ENCODE measurements around the gene CDIPT.

Gene CDIPT

DNA sequence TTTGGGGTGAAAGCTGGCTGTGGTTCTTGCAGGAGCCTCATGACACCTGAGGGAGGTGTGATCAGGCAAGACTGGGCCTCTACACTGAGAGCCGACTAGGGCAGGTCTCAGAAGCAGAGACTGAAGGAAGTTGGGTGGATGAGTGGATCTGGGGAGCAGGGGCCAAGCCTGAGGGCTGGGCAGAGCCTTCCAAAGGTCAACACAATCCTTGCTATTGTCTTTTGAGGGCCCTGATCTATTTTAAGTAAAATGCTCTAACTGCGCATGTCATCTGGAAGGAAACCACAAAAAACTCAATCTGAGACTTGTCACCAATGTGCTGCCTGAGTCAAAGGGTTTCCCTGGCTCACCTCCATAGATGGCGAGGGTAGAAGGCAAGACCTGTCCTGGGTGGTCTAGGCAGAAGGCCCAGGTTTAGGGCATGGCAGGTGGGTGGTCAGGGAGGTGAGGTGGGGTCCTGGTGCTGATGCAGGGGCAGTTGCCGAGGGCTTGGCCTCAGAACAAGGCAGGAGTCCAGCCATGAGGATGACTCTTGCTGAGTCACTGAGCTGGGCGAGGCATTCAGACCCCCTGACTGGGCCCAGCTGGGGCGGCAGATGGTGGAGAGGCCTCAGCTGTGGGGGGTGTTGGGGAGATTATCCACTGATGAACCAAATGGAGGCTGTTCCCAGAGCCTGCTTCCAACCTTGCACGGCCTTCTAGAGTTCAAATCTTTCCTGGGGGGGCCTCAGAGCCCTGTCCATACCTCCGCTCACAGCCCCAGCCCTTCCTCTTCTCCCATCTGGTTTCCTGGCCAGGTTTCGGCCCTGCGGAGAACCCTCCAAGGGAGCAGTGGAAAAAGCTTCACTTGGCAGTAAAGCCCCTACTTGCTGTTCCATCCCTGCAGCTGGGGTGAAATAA lies 37.6 kb downstream of the CDIPT start:
- peak; percentile 29 to 43 for DNase-seq

DNA sequence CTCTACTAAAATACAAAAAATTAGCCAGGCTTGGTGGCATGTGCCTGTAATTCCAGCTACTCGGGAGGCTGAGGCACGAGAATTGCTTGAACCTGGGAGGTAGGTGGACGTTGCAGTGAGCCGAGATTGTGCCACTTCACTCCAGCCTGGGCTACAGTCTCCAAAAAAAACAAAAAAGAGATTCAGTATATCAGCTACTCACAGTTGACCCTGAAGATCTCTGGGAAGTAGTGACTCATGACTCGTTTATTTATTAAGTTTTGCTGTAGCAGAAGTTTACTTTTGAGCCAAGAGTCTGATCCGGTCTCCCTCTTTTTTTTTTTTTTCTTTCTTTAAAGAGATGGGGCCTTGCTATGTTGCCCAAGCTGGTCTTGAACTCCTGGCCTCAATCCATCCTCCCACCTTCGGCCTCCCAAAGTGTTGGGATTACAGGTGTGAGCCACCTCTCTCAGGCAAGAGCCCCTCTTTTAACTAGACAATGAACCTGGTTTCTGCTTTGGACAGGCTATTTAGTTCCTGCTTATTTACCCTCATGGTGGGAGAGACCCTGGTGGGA lies 38.4 kb downstream of the CDIPT start:
- DNase-seq = no peak

DNA sequence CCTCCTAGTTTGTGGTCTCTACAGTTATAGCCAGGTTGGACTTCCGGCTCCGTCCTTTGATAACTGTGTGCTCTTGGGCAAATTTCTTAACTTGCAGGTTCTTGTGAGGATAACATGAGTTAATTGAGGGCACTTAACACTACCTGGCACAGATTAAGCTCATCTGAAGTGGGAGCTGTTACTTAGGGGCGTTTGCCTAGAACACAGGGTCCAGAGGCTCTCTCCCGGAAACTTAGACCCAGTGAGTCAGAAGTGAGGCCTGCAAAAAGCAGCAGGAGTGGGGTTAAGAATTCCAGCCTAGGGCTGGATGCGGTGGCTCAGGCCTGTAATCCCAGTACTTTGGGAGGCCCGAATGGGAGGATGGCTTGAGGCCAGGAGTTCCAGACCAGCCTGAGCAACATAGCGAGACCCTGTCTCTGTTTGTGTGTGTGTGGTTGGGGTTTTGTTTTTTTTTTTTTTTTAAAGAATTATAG lies 41.3 kb downstream of the CDIPT start:
- DNase-seq = no peak

DNA sequence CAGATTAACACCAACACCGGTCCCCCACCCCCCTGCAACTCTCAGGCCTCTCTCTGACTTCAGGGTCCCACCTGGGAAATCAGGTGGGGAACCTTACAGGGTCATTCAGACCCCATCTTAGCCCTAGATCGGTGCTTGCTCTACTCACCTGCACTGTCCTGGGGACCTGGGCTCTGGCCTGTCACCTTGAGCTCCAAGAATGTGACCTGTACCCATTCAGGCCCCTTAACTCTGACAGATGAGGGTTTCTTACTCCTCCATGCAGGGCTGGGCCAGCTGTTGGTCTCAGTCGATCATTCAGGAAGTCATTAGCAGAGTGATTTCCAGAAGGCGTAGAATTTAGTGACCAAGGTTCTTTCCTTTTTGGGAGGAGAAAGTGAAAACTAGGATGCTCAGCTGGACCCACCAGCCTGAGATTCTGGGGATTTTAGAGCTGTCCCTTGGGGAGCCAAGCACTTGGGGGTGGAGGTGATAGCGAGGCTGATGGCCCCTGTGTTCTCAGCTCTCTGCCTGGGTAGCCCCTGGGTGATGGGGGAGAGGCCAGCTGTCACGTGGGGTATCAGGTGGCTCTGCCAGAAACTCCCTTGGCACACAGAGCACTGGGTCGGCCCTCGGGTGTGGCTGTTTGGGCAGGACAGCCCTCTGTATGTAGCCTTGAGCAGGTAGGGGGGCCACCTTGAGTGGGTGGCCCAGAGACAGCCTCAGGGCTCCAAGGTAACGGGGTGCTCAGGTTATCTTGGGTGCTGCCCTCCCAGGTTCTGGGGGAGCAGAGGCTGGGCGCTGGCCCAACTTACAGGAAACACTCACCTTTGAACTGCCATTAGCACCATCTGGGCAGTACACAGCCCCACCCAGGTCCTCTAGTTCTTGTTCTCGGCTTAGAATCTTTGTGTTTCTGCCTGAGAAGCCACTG lies 42.0 kb downstream of the CDIPT start:
- DNase-seq = no peak

DNA sequence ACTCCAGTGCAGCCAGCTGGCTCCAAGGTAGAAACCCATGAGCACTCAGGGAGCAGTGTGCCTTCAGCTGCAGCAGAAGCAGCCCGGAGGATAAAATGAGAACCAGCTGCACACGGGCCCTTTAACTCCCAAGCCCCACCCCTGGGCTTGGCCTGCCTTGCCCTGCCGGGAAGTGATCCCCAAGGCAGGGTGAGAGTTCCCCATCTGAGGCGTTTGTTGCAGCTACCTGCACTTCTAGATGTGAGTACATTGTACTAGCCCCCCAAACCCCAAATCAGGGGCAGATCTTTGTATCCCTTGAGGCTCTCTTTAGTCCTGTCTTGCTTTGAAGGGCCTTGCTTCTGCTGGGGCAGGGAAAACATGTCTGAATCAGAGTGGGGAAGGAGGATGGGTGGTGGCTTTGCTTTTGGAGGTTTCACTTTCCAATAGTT lies 42.7 kb downstream of the CDIPT start, which contains the start of gene MVP:
TSS of gene MVP (plus strand) at position 192 of the 431 bp plus-strand sequence. CDS start 10,088 bp downstream, outside the sequence.
- peak; percentile 38 to 46 for DNase-seq

DNA sequence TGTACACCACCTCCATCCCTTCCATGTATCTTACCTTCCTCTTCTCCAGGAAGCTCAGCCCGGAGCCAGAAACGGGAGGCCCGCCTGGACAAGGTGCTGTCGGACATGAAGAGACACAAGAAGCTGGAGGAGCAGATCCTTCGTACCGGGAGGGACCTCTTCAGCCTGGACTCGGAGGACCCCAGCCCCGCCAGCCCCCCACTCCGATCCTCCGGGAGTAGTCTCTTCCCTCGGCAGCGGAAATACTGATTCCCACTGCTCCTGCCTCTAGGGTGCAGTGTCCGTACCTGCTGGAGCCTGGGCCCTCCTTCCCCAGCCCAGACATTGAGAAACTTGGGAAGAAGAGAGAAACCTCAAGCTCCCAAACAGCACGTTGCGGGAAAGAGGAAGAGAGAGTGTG lies 43.5 kb downstream of the CDIPT start:
- DNase-seq = no peak

DNA sequence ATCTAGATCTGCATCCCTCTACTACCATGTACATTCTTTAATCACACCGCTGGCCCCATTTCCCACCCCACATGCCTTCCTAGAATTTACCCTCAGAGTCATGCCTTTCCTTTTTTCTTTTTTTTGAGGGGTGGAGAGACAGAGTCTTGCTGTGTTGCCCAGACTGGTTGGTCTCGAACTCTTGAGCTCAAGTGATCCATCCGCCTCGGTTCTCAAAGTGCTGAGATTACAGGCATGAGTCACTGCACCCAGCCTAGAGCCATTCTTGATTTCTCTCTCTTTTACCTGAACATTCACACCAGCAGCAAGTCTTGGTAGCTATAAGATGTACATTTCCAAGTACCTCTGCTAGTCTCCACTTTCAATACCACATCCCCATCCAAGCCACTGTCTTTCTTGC lies 44.9 kb downstream of the CDIPT start:
- no peak for DNase-seq

DNA sequence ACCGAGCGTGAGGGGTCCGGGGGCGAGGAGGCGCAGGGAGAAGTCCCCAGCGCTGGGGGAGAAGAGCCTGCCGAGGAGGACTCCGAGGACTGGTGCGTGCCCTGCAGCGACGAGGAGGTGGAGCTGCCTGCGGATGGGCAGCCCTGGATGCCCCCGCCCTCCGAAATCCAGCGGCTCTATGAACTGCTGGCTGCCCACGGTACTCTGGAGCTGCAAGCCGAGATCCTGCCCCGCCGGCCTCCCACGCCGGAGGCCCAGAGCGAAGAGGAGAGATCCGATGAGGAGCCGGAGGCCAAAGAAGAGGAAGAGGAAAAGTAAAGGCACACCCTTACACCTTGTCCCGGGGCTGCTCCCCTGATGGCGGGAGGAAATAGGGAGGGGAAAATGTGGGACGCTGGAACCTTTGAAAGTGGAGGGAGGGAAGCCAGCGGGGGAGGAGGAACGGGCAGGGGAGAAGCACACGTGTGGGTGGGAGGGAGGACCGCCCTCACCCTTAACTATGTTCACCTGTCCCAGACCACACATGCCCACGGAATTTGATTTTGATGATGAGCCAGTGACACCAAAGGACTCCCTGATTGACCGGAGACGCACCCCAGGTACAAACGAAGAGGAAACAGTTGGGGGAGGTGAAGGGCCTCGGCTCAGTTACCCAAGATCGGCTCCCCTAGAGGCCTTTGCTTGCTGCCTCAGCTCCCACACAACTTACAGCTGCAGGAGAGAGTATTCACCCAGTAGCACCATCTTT lies 46.2 kb downstream of the CDIPT start:
- peak in 1 of 2 donors; percentile 59 for DNase-seq

DNA sequence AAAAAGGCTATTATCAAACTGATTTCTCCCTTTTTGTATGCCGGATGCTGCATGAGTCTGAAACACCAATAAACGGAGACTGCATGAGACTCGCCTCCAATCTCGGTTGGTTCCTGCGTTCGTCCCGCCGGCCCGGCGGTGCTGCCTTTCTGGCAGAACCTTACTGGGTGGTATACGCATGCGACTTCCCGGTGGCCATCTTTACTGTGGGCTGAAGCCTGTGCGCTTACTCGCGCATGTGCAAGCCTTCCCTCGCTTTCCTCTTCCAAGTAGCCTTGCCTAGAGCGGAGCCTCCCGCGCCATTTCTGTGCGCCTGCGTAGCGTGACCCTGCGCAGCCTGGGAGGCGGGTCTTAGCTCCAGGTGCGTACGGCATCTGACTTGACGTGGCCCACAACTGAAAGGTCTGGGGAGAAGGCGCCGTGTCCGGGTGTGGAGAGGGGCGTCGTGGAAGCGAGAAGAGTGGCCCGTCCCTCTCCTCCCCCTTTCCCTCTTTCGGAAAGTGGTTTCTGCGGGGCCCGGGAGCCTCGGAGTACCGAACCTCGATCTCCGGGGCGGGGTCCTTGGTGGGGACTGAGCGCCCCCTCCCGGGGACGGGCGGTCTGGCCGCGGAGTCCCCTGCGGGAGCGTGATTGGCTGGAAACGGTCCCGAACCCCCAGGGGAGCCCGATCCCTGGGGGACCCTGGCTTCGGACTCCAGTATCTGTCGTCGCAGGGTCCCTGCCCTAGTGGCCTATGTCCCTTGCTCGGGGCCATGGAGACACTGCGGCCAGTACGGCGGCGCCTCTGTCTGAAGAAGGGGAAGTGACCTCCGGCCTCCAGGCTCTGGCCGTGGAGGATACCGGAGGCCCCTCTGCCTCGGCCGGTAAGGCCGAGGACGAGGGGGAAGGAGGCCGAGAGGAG lies 47.0 kb downstream of the CDIPT start, which contains the start of gene PAGR1:
TSS of gene PAGR1 (plus strand) at position 360 of the 901 bp plus-strand sequence. CDS start at position 734, 374 bp downstream.
- peak; percentile 96 to 97 for DNase-seq

DNA sequence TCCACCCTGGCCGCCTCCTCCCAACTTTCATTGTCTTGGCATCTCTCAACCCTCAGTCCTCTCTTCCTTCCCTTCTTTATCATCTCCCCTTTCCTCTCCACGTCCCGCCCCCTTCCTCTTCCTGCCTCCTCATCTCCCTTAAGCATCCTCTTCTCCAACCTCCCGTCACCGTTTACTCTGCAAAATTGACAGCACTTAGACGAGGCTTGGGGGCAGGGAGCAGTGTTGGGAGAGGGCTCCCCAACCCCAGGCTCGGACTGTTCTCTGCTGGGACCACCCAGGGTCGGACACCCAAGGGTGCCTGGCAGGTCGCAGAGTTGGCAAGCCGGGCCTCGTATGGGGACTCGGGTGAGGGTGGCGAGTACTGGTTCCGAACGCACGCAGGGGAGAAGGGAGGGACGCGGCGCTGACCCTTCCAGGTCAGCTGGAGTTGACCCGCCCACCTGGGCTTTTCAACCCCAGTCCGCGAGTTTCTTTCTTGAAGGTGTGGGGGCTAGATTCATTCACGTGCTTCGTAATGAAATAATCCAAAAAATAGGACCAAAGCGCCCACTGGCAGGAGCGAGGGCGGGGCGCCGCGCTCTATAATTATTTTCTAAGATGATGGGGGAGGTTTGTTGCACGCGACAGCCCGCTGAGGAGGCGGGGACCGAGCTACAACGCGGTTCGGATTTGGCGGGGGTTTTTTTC lies 47.8 kb downstream of the CDIPT start:
- DNase-seq = no peak

DNA sequence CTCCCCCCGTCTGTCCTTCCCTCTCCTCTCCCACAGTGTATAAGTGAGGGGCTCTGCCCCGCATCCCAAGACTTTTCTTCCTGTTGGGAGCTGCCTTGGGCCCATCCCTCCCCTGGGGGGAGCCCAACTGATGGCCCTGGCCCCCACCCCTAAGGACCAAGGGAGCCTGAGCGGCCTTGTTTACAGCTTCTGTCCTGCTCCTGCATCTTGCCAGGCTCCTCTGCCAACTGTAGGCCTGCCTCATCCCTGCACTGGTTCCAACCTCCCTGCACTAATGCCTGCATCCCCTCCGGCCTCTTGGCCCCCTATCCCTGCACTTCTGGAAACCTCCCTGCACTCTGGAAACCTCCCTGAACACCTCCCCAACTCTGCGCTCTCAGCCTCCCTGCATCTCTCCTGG lies 48.4 kb downstream of the CDIPT start:
- no peak for DNase-seq

DNA sequence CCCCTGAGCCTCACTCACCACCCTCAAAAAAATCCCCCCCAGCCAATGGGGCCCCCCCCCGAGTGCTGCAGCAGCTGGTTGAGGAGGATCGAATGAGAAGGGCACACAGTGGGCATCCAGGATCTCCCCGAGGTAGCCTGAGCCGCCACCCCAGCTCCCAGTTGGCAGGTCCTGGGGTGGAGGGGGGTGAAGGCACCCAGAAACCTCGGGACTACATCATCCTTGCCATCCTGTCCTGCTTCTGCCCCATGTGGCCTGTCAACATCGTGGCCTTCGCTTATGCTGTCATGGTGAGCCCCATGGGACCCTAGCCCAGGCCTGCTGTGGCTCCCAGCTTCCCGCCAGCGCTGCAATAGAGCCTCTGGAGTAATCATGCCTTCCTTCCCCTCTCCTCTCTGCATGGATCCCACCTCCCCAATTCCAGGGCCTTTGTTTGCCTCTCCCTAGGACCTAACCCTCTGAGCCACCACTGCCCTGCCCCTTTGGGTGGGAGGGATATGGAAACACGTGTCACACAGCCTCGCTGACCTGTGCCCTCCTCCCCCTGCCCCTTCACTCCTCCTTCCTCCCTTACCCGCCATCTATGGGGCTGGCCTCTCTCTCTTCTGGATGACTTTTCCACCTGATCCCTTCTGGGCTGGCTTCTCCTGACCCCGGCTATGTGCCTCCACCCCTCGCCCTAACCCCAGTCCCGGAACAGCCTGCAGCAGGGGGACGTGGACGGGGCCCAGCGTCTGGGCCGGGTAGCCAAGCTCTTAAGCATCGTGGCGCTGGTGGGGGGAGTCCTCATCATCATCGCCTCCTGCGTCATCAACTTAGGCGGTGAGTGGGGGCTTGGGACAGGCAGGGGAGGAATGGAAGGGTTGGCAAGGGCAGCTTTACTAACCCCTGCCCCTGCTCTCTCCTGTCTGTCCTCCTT lies 49.1 kb downstream of the CDIPT start:
- no peak for DNase-seq

DNA sequence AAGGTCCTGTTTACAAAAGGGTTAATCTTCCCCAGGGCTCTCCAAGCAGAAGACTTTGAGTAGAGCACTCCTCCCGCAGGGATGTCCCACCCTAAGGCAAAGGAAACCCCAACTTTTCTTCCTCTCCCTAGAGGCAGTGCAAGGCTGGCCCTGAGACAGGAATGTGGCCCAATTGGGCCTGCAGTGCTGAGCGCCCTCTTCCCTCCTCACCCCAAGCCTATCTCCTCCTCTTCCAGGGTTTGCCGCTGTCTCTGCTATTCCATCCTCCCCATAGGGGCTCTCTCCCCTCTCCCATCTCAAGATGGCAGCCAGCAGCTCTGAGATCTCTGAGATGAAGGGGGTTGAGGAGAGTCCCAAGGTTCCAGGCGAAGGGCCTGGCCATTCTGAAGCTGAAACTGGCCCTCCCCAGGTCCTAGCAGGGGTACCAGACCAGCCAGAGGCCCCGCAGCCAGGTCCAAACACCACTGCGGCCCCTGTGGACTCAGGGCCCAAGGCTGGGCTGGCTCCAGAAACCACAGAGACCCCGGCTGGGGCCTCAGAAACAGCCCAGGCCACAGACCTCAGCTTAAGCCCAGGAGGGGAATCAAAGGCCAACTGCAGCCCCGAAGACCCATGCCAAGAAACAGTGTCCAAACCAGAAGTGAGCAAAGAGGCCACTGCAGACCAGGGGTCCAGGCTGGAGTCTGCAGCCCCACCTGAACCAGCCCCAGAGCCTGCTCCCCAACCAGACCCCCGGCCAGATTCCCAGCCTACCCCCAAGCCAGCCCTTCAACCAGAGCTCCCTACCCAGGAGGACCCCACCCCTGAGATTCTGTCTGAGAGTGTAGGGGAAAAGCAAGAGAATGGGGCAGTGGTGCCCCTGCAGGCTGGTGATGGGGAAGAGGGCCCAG lies 50.0 kb downstream of the CDIPT start:
- DNase-seq = no peak

DNA sequence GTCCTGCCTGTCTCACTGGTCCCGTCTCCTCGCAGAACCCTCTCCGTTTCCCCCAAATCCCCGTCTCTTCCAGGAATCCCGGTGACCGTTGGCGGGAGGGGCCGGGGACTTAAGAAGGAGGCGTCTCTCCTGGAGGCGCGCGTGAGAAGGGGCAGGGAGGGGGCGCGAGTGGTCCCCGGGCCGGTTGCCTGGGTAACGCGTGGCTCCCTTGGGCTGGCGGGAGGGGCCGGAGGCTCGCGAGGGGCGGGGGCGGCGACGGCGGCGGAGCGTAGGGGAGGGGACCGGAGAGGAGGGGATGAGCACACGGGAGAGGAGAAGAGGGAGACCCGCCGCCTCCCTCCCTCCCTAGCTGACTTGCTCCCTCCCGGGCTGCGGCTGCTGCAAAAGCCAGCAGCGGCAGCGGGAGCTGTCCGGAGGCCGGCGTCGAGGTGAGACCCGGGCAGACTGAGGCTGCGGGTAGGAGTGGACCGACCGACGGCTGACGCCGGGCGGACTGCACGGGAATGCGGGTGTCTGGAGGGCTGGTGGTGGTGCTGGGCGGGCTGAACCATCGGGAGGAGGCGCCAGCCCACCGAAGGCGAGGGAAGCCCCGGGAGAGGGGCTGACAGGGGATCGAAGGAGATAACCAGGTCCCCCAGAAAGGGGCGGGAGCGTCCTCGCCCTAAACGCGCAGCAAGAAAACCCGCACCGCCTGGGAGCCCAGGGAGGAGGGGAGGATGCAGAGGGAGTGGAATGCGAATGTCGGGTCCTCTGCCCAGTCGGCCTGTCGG lies 50.9 kb downstream of the CDIPT start, which contains the start of gene PRRT2:
TSS of gene PRRT2 (plus strand) at position 298 of the 770 bp plus-strand sequence. CDS start 862 bp downstream, outside the sequence.
- peak; percentile 57 to 60 for DNase-seq

DNA sequence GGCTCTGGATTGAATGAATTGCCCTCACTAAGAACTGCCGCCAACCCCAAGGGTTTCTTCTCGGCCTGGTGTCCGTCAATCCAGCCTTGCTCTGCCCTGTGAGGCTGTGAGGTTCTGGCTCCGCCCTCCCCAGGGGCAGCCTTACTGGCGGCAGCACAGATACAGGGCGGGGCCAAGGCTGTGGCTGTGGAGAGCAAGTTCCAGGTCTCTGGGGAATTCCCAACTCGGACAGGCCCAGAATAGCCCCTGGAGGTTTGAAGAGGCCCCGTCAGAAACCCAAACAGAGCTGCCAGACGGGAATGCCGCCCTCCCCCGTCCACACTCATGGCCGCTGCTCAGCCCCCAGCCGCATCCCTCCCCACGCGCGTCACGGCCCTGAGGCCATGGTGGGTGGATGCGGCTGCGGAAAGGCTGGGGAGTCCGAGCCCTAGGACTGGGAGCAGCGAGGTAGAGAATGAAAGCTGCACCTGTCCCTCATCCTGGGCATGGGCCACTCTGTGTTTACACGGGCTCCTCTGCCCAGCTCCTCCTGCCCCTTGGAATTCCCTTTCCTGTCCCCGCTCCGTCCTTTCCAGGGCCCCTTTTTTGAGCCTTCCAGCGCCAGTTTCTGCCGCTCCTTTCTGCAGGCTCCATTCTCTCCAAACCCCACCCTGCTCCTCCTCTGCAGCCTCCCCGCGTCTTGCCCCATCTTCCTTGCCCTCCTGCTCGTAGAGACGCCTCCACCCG lies 51.7 kb downstream of the CDIPT start:
- peak; percentile 91 to 93 for DNase-seq

DNA sequence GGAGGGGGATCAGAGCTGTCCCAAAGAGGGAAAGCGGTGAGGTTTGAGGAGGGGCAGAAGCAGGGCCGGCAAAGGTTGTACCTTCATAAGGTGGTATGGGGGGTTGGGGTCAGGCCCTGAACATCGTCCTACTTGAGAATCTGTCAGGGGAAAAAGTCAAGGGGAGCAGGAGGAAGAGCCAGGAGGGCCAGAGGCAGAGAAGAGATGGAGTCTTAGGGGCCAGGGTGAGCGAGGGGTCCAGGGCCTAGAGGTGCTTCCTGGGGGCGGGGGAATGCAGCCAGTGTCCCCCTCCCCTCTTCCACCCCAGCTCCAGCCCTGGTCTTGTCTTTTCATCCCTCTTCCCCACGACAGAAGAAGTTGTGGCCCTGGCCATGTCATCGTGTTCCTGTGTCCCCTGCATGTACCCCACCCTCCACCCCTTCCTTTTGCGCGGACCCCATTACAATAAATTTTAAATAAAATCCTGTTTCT lies 52.3 kb downstream of the CDIPT start:
- DNase-seq = no peak

Measured in hippocampal formation (tissue), 2 donors.